BLaER1 (cell line): ENCODE data around the gene PSD4.

Source experiments
- H3K27ac ChIP-seq: shearing (Covaris generic); formaldehyde crosslinking; 2 replicates; pipeline ENCODE4 v1.8.1; 2022
- H3K27me3 ChIP-seq: shearing (Covaris generic); formaldehyde crosslinking; 2 replicates; pipeline ENCODE4 v1.8.1; 2022
- H3K36me3 ChIP-seq: shearing (Covaris generic); formaldehyde crosslinking; 2 replicates; pipeline ENCODE4 v1.8.1; 2022
- H3K4me1 ChIP-seq: shearing (Covaris generic); formaldehyde crosslinking; 2 replicates; pipeline ENCODE4 v1.8.1; 2022
- H3K4me2 ChIP-seq: shearing (Covaris generic); formaldehyde crosslinking; 2 replicates; pipeline ENCODE4 v1.8.1; 2022
- H3K4me3 ChIP-seq: shearing (Covaris generic); formaldehyde crosslinking; 2 replicates; pipeline ENCODE4 v1.8.1; 2022
- H3K9ac ChIP-seq: shearing (Covaris generic); formaldehyde crosslinking; 2 replicates; pipeline ENCODE4 v1.8.1; 2022
- H3K9me3 ChIP-seq: shearing (Covaris generic); formaldehyde crosslinking; 2 replicates; pipeline ENCODE4 v1.8.1; 2022
- H4K20me1 ChIP-seq: shearing (Covaris generic); formaldehyde crosslinking; 2 replicates; pipeline ENCODE4 v1.8.1; 2022
- Cebpa-rat ChIP-seq: shearing (Covaris generic); IDR thresholded peaks from 2 replicates; pipeline ENCODE4 v1.8.1; 2022

Gene PSD4

DNA sequence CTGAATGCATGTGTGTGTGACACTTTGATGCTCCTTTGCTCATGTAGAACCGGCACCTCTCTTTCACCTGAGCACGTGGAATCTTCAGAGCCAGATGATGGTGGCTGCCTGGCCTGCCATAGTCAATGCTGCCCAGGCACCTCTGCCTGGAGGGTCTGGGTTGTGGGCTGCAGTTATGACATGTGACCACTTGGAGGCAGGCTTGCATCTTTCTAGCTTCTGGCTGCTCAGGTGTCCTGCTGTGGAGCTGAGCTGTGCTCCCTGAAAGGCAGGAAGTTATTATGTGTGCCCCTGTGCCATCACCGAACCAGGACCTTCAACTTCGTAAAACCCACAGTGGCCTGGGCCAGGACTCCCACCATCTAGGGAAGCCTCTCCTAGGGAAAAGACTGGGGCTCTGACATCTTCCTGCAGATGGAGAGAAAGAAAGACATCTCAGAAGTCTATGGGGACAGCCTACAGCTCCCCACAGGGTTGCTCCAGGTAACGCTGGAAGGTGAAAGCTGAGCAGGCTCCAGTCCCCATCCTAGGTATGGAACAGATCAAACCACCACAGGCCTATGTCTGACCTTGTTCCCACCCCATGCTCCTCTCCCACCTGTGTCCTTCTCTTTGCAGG is 30.2 kb downstream of the PSD4 start:
- H3K36me3 ChIP-seq = peaks cover 25% of the 10 kb centered on the region
- H3K4me1 ChIP-seq = peaks cover 38% of the 10 kb centered on the region
- 0 out of 2 replicates have a peak overlapping the region, but pooled peaks have one; percentile 77 for H3K4me2 ChIP-seq
- no peak overlapping the region for H3K9ac ChIP-seq
- no peak overlapping the region for H3K4me3 ChIP-seq
- H3K27ac ChIP-seq = no peak overlapping the region
- TF ChIP-seq Cebpa-rat = no peak
- H3K9me3 ChIP-seq = no peaks in the 10 kb centered on the region
- no peaks in the 10 kb centered on the region for H3K27me3 ChIP-seq
- H4K20me1 ChIP-seq = no peaks in the 10 kb centered on the region

- H3K4me2 ChIP-seq = no peak overlapping the region
These were observed 32.5 kb downstream of the PSD4 start for GRCh38 chr2:113206251-113206650.

GRCh38 chr2:113207021-113207420 is 33.2 kb downstream of the PSD4 start:
- Histone ChIP-seq H3K9ac (no peak overlapping the region), H3K4me2 (no peak overlapping the region), H3K27me3 (peaks cover 8% of the 10 kb centered on the region; the same call in 1 of the 2 replicates), H3K9me3 (no peaks in the 10 kb centered on the region), H3K4me1 (peaks cover 46% of the 10 kb centered on the region), H3K36me3 (no peaks in the 10 kb centered on the region), H4K20me1 (no peaks in the 10 kb centered on the region), H3K27ac (no peak overlapping the region), H3K4me3 (no peak overlapping the region)
- no peak for TF ChIP-seq Cebpa-rat

More at GRCh38 chr2:113206251-113206650, 32.5 kb downstream of the PSD4 start:
- TF ChIP-seq Cebpa-rat = no peak
- Histone ChIP-seq H3K9me3 (no peaks in the 10 kb centered on the region), H3K4me1 (peaks cover 46% of the 10 kb centered on the region), H3K4me3 (no peak overlapping the region), H4K20me1 (no peaks in the 10 kb centered on the region), H3K36me3 (peaks cover 5% of the 10 kb centered on the region), H3K9ac (no peak overlapping the region), H3K27ac (no peak overlapping the region), H3K27me3 (peaks cover 8% of the 10 kb centered on the region; the same call in 1 of the 2 replicates)

DNA sequence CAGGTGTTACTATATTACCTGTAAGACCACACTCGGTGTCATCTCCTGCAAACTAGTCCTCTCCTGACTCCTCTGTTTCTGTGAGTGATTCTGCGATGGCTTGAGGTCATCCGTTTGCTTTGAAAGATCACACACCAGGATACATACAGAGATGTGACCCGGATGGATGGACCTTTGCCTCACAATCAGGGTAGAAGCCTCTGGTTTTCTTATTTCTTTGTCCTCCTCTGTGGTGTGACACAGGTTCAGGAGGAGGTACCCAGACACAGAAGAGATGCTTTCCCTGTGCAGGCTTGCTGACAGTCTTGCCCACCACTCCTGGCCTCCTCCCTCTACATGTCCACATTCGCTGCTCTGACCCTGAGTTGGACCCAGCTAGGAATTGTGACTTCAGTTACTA is 34.6 kb downstream of the PSD4 start:
- H3K9me3 ChIP-seq = no peaks in the 10 kb centered on the region
- TF ChIP-seq Cebpa-rat = no peak
- no peak overlapping the region for H3K4me2 ChIP-seq
- peaks cover 46% of the 10 kb centered on the region for H3K4me1 ChIP-seq
- no peak overlapping the region for H3K4me3 ChIP-seq
- H3K36me3 ChIP-seq = no peaks in the 10 kb centered on the region
- peaks cover 8% of the 10 kb centered on the region; the same call in 1 of the 2 replicates for H3K27me3 ChIP-seq
- H3K27ac ChIP-seq = no peak overlapping the region
- no peaks in the 10 kb centered on the region for H4K20me1 ChIP-seq
- H3K9ac ChIP-seq = no peak overlapping the region

DNA sequence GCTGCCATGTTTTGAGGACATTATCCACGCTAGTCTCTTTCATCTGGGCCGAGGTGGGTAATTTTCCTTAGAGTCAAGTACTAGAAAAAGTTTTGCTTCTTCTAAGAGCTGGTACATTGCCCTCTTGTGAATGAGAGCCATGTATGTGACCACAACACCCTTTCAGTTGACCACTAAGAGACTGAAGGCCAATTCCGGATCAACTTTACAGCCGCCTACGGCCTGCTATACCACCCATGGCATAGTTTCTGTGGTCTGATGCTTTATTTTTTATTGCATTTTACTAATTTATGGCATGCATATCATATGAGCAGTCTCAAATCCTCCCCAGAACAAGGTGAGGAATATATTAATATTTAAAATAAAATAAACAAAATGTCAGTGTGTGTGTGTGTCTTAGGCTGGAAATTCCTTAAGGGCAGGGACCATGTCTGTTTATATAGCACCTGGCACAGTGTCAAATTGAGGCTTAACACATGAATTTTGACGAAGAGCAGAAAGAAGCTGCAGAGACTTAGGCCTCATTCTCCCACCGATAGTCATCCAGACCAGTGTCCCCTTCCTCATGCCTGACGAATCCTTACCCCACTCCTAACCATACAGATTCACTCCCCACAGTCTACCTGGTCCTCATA is 35.4 kb downstream of the PSD4 start:
- H3K36me3 ChIP-seq = no peaks in the 10 kb centered on the region
- H3K9ac ChIP-seq = no peak overlapping the region
- TF ChIP-seq Cebpa-rat = no peak
- H3K27ac ChIP-seq = no peak overlapping the region
- peaks cover 46% of the 10 kb centered on the region for H3K4me1 ChIP-seq
- H3K4me2 ChIP-seq = peak overlapping the region; percentile 34; the same call in 1 of the 2 replicates
- H3K9me3 ChIP-seq = no peaks in the 10 kb centered on the region
- peaks cover 8% of the 10 kb centered on the region; the same call in 1 of the 2 replicates for H3K27me3 ChIP-seq
- no peak overlapping the region for H3K4me3 ChIP-seq
- H4K20me1 ChIP-seq = no peaks in the 10 kb centered on the region

GRCh38 chr2:113209646-113210171 is 35.9 kb downstream of the PSD4 start:
- H3K4me1 ChIP-seq = peaks cover 48% of the 10 kb centered on the region
- no peak overlapping the region for H3K4me3 ChIP-seq
- H3K36me3 ChIP-seq = no peaks in the 10 kb centered on the region
- H4K20me1 ChIP-seq = no peaks in the 10 kb centered on the region
- H3K4me2 ChIP-seq = peak overlapping the region; percentile 43
- TF ChIP-seq Cebpa-rat = no peak
- H3K9me3 ChIP-seq = no peaks in the 10 kb centered on the region
- H3K27me3 ChIP-seq = peaks cover 8% of the 10 kb centered on the region; the same call in 1 of the 2 replicates
- no peak overlapping the region for H3K27ac ChIP-seq
- no peak overlapping the region for H3K9ac ChIP-seq

DNA sequence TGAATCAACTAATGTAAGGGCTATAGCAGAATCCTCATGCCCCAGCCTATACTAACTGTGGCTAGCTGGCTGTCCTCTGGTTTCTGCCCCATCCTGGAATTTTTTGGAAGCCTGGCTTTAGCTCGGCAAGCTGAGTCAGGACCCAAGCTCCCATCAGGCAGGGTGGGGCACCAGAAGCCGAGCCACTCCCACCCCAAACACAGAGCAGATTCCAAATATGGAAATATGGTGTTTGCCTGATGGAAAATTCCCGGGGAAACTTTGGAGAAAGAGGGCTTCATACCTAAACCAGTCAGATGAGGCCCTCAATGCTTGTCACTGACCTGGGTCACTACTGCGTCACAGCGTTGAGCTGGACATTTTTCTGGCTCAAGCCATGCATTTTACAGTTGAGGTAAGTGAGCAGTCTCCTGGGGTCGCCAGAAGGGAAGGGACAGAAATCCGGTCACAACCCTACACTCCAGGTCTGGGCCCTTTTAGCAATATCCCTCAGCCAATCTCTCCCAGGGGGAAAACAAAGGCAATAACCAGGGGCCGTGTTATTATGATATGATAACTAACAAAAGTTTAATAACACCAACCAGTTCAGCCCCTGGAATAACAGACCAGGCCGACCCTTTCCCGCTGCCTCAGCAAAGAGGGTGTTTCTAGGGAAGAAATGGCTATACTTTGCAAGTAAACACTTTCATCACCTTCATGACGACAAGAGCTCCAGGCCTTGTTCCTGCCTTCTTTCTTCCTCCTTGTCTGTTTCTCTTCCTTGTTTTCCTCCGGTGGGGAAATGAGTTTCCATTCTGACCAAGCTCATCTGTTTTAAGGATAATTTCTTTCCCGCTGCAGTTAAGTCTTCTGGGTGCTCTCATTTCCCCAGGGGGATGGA is 37.7 kb downstream of the PSD4 start:
- Histone ChIP-seq H3K4me2 (peak overlapping the region; percentile 55), H3K9ac (no peak overlapping the region), H3K36me3 (no peaks in the 10 kb centered on the region), H4K20me1 (no peaks in the 10 kb centered on the region), H3K9me3 (no peaks in the 10 kb centered on the region), H3K27ac (no peak overlapping the region), H3K4me3 (no peak overlapping the region), H3K4me1 (peaks cover 60% of the 10 kb centered on the region), H3K27me3 (peaks cover 8% of the 10 kb centered on the region; the same call in 1 of the 2 replicates)
- no peak for TF ChIP-seq Cebpa-rat

DNA sequence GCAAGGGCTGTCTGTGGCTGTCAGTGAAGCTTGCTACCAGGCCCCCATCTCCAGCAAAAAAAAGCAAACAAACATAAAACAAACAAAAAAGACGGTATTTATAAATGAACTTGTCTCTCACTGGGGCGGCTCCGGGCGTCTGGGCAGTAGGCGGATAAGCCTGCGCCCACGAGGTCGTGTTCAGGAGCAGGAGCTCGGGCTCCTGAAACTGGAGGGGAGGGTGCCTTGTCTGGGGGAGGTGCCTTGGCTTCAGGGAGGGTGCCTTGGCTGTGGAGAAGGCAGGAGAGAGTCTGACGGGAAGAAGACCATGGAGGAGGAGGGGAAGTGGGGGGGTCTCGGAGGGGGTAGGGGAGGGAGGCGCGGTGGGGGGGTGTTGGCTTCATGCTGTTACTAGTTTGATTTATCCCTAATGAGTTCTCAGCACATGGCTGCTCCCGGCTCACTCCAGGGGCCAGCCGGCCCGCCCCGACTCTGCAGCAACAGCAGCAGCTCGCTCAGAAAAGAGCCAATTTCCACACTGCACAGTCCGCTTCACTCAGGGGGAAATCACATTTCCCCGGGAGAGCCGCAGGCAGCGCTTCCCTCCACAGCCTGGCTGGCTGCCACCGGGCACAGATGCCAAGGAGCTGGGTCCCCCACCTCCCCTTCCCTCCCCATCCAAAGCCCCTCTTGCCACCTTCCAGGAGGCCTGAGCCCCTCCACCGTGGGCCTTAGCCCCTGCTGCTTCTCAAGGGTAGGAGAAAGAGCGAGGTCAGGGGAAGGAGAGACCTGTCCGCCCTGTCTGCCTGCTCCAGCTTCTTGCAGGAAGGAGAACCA is 38.7 kb downstream of the PSD4 start:
- Histone ChIP-seq H3K4me3 (no peak overlapping the region), H3K27me3 (peaks cover 8% of the 10 kb centered on the region; the same call in 1 of the 2 replicates), H3K36me3 (no peaks in the 10 kb centered on the region), H3K9me3 (no peaks in the 10 kb centered on the region), H4K20me1 (peaks cover 7% of the 10 kb centered on the region), H3K4me1 (peaks cover 70% of the 10 kb centered on the region), H3K4me2 (peak overlapping the region; percentile 55), H3K9ac (peak overlapping the region; percentile 28; the same call in 1 of the 2 replicates), H3K27ac (no peak overlapping the region)
- TF ChIP-seq Cebpa-rat = no peak
